HG03460 (cell line): ENCODE results near the gene BACE2.

Experiments used
- ATAC-seq: cut with Tn5 transposase; IDR thresholded peaks from one replicate; pipeline ENCODE4 v1.9.1; 2021; ENCODE audit not compliant: unreplicated experiment

Gene BACE2

GRCh38 chr21:41167348-41168342 is at the start of gene BACE2:
TSS of gene BACE2 (plus strand) at chr21:41168160. CDS start at chr21:41168264, 104 bp downstream.
- no peak for ATAC-seq

GRCh38 chr21:41119901-41120300 is 48.1 kb upstream of the BACE2 start:
- no peak for ATAC-seq

- ATAC-seq: no peak
Observed at GRCh38 chr21:41120997-41121396, 47.0 kb upstream of the BACE2 start.

- ATAC-seq: no peak
Observed at GRCh38 chr21:41121785-41122415, 46.1 kb upstream of the BACE2 start.

GRCh38 chr21:41124641-41125201 is 43.2 kb upstream of the BACE2 start:
- no peak for ATAC-seq

- ATAC-seq: no peak
Observed at GRCh38 chr21:41128981-41129380, 39.0 kb upstream of the BACE2 start.

GRCh38 chr21:41130883-41131282 is 37.1 kb upstream of the BACE2 start:
- ATAC-seq: no peak

GRCh38 chr21:41133874-41134522 is 34.0 kb upstream of the BACE2 start:
- no peak for ATAC-seq

- ATAC-seq: no peak
Observed at GRCh38 chr21:41135746-41136145, 32.2 kb upstream of the BACE2 start.

GRCh38 chr21:41136286-41136685 is 31.7 kb upstream of the BACE2 start:
- no peak for ATAC-seq

- no peak for ATAC-seq
Observed at GRCh38 chr21:41137401-41137800, 30.6 kb upstream of the BACE2 start.

GRCh38 chr21:41137889-41138288 is 30.1 kb upstream of the BACE2 start:
- ATAC-seq: no peak

- no peak for ATAC-seq
Observed at GRCh38 chr21:41138711-41139110, 29.2 kb upstream of the BACE2 start.

GRCh38 chr21:41139275-41139674 is 28.7 kb upstream of the BACE2 start:
- ATAC-seq: no peak

GRCh38 chr21:41139951-41140350 is 28.0 kb upstream of the BACE2 start:
- ATAC-seq: no peak

- no peak for ATAC-seq
Observed at GRCh38 chr21:41141031-41141457, 26.9 kb upstream of the BACE2 start.

GRCh38 chr21:41142051-41142795 is 25.7 kb upstream of the BACE2 start:
- no peak for ATAC-seq

GRCh38 chr21:41143596-41144325 is 24.2 kb upstream of the BACE2 start:
- ATAC-seq: no peak

- ATAC-seq: no peak
Observed at GRCh38 chr21:41147096-41147978, 20.6 kb upstream of the BACE2 start.
